GM12873 (cell line): ENCODE measurements around the gene FTO.

ENCODE experiments used
- CTCF ChIP-seq: IDR thresholded peaks from 2 replicates; pipeline ENCODE4 v1.5.1; 2012; ENCODE audit warnings: low read depth, mild to moderate bottlenecking, moderate library complexity, low read length, control low read depth; ENCODE audit not compliant: insufficient read depth; ENCODE audit errors: missing control alignments

Gene FTO

GRCh38 chr16:53769787-53770186, 65.8 kb downstream of the FTO start:
- no peak for TF ChIP-seq CTCF

- no peak for TF ChIP-seq CTCF
These were observed 66.7 kb downstream of the FTO start for GRCh38 chr16:53770641-53771040.

GRCh38 chr16:53771655-53772497, 67.9 kb downstream of the FTO start:
- no peak for TF ChIP-seq CTCF

- peak; percentile 60 for TF ChIP-seq CTCF
These were observed 69.3 kb downstream of the FTO start for GRCh38 chr16:53773150-53773846.

GRCh38 chr16:53773881-53774280, 69.9 kb downstream of the FTO start:
- TF ChIP-seq CTCF, result no peak

- no peak for TF ChIP-seq CTCF
These were observed 71.3 kb downstream of the FTO start for GRCh38 chr16:53775106-53775820.
